ENCODE results near the gene AHNAK2.

The AHNAK2 gene

GRCh38 chr14:104985675-104986486 lies 7.7 kb upstream of the AHNAK2 start, which contains the start of gene CLBA1:
Gene CLBA1, plus strand, starts transcription at chr14:104985788. Its CDS starts 644 bp downstream, at chr14:104986432.
- peak; percentile 98 to 99 for ATAC-seq (replicated peaks)
- H3K4me3 Mint-ChIP-seq = peak within 1 kb of the TSS; percentile 75 to 86
- peak; percentile 86 for DNase-seq
- H3K4me1 Mint-ChIP-seq = peaks cover 16 to 18% of the 10 kb centered on the region in 2 donors
- H3K36me3 Mint-ChIP-seq = peaks cover 0 to 8% of the 10 kb centered on the region in 2 donors
- H3K9me3 Mint-ChIP-seq = peaks cover 0 to 2% of the 10 kb centered on the region in 2 donors
- peaks cover 0 to 3% of the 10 kb centered on the region in 2 donors for H3K27me3 Mint-ChIP-seq
- peak within 1 kb of the TSS; percentile 85 for H3K27ac Mint-ChIP-seq

GRCh38 chr14:104984056-104984894 lies 6.1 kb upstream of the AHNAK2 start:
- Mint-ChIP-seq H3K4me3 (peak overlapping the region; percentile 74 to 86), H3K36me3 (peaks cover 0 to 4% of the 10 kb centered on the region in 2 donors), H3K4me1 (peaks cover 18 to 20% of the 10 kb centered on the region in 2 donors), H3K27ac (peak overlapping the region; percentile 85), H3K27me3 (peaks cover 3 to 11% of the 10 kb centered on the region in 2 donors), H3K9me3 (peaks cover 0 to 2% of the 10 kb centered on the region in 2 donors)
- ATAC-seq (replicated peaks) (no peak), DNase-seq (no peak)

GRCh38 chr14:104983231-104983721 lies 5.1 kb upstream of the AHNAK2 start:
- Mint-ChIP-seq H3K9me3 (peaks cover 0 to 2% of the 10 kb centered on the region in 2 donors), H3K27ac (no peak overlapping the region), H3K36me3 (peaks cover 0 to 4% of the 10 kb centered on the region in 2 donors), H3K27me3 (peaks cover 11 to 16% of the 10 kb centered on the region in 2 donors), H3K4me3 (no peak overlapping the region), H3K4me1 (peaks cover 18 to 22% of the 10 kb centered on the region in 2 donors)
- DNase-seq (no peak), ATAC-seq (replicated peaks) (no peak)

GRCh38 chr14:104982548-104983230 lies 4.5 kb upstream of the AHNAK2 start:
- ATAC-seq (replicated peaks) = no peak

GRCh38 chr14:104981699-104982541 lies 3.7 kb upstream of the AHNAK2 start:
- DNase-seq (no peak), ATAC-seq (replicated peaks) (no peak)
- Mint-ChIP-seq H3K9me3 (peaks cover 0 to 2% of the 10 kb centered on the region in 2 donors), H3K27me3 (peaks cover 18 to 20% of the 10 kb centered on the region in 2 donors), H3K27ac (no peak overlapping the region), H3K36me3 (no peaks in the 10 kb centered on the region), H3K4me3 (no peak overlapping the region), H3K4me1 (peaks cover 20 to 25% of the 10 kb centered on the region in 2 donors)

More at GRCh38 chr14:104982548-104983230, 4.5 kb upstream of the AHNAK2 start:
- Mint-ChIP-seq H3K4me3 (no peak overlapping the region), H3K9me3 (peaks cover 0 to 2% of the 10 kb centered on the region in 2 donors), H3K4me1 (peaks cover 20 to 23% of the 10 kb centered on the region in 2 donors), H3K36me3 (peaks cover 0 to 4% of the 10 kb centered on the region in 2 donors), H3K27ac (no peak overlapping the region), H3K27me3 (peaks cover 13 to 18% of the 10 kb centered on the region in 2 donors)
- DNase-seq = no peak

- ATAC-seq (replicated peaks) = no peak
- Mint-ChIP-seq H3K4me1 (peaks cover 19 to 22% of the 10 kb centered on the region in 2 donors), H3K9me3 (peaks cover 0 to 2% of the 10 kb centered on the region in 2 donors), H3K4me3 (no peak overlapping the region), H3K27ac (no peak overlapping the region), H3K36me3 (no peaks in the 10 kb centered on the region), H3K27me3 (peaks cover 26 to 28% of the 10 kb centered on the region in 2 donors)
- DNase-seq = no peak
These were observed 2.7 kb upstream of the AHNAK2 start for GRCh38 chr14:104980611-104981531.

- peaks cover 25 to 26% of the 10 kb centered on the region in 2 donors for H3K4me1 Mint-ChIP-seq
- peaks cover 26 to 28% of the 10 kb centered on the region in 2 donors for H3K27me3 Mint-ChIP-seq
- no peak for ATAC-seq (replicated peaks)
- DNase-seq = no peak
- H3K27ac Mint-ChIP-seq = no peak overlapping the region
- H3K9me3 Mint-ChIP-seq = peaks cover 0 to 2% of the 10 kb centered on the region in 2 donors
- H3K36me3 Mint-ChIP-seq = no peaks in the 10 kb centered on the region
- H3K4me3 Mint-ChIP-seq = no peak overlapping the region
These were observed 1.8 kb upstream of the AHNAK2 start for GRCh38 chr14:104979758-104980610.

- H3K27me3 Mint-ChIP-seq = peaks cover 26 to 28% of the 10 kb centered on the region in 2 donors
- H3K9me3 Mint-ChIP-seq = no peaks in the 10 kb centered on the region
- peak overlapping the region in 1 of 2 donors; percentile 17 for H3K4me3 Mint-ChIP-seq
- H3K36me3 Mint-ChIP-seq = no peaks in the 10 kb centered on the region
- ATAC-seq (replicated peaks) = no peak
- H3K4me1 Mint-ChIP-seq = peaks cover 18 to 22% of the 10 kb centered on the region in 2 donors
- DNase-seq = no peak
- peak overlapping the region; percentile 21 for H3K27ac Mint-ChIP-seq
These were observed 845 bp upstream of the AHNAK2 start for GRCh38 chr14:104978746-104979691.

- Mint-ChIP-seq H3K4me3 (peak overlapping the region; percentile 79 to 81), H3K27ac (no peak overlapping the region), H3K4me1 (peaks cover 18 to 20% of the 10 kb centered on the region in 2 donors), H3K36me3 (no peaks in the 10 kb centered on the region), H3K9me3 (no peaks in the 10 kb centered on the region), H3K27me3 (peaks cover 26 to 28% of the 10 kb centered on the region in 2 donors)
- DNase-seq (no peak), ATAC-seq (replicated peaks) (no peak)
These were observed 1.0 kb downstream of the AHNAK2 start for GRCh38 chr14:104977008-104977680.

- no peak overlapping the region for H3K27ac Mint-ChIP-seq
- peak; percentile 85 to 89 for ATAC-seq (replicated peaks)
- peak overlapping the region; percentile 12 to 51 for H3K4me3 Mint-ChIP-seq
These were observed 1.8 kb downstream of the AHNAK2 start for GRCh38 chr14:104976198-104977007.

More at GRCh38 chr14:104976198-104977007, 1.8 kb downstream of the AHNAK2 start:
- peaks cover 26 to 28% of the 10 kb centered on the region in 2 donors for H3K27me3 Mint-ChIP-seq
- no peaks in the 10 kb centered on the region for H3K36me3 Mint-ChIP-seq
- DNase-seq = peak; percentile 71
- no peaks in the 10 kb centered on the region for H3K9me3 Mint-ChIP-seq
- peaks cover 18 to 20% of the 10 kb centered on the region in 2 donors for H3K4me1 Mint-ChIP-seq

Measured in stimulated activated naive B cell treated with anti-CD40 and anti-IgM and Interleukin-4, amounts not matched to agents 10 μg/mL and 1 μg/mL and 100 μg/mL, for 72 hours (primary cell).